GM23338 (cell line): ENCODE measurements around the gene C12orf42.

ENCODE experiments used
- CREB1 ChIP-seq: fragments of 250-450 bp; sonication (Bioruptor Pico); IDR thresholded peaks from 2 replicates; pipeline ENCODE4 v1.5.0; 2020; ENCODE audit warnings: low read depth, mild to moderate bottlenecking, moderate library complexity
- EZH2 ChIP-seq: fragments of 200-600 bp; sonication (generic); IDR thresholded peaks from one replicate; pipeline ENCODE4 v1.8.0; 2017; ENCODE audit warnings: antibody characterized with exemption, mild to moderate bottlenecking, low read depth; ENCODE audit not compliant: unreplicated experiment
- EZH2phosphoT487 ChIP-seq: fragments of 200-600 bp; sonication (generic); IDR thresholded peaks from one replicate; pipeline ENCODE4 v1.8.1; 2018; ENCODE audit warnings: antibody characterized with exemption; ENCODE audit not compliant: unreplicated experiment
- JUNB ChIP-seq: IDR thresholded peaks from one replicate; pipeline ENCODE4 v1.6.1; 2016; ENCODE audit warnings: antibody characterized with exemption; ENCODE audit not compliant: unreplicated experiment
- NANOG ChIP-seq: IDR thresholded peaks from 2 replicates; pipeline ENCODE4 v1.6.1; 2016; ENCODE audit warnings: antibody characterized with exemption, borderline replicate concordance
- POLR2AphosphoS5 ChIP-seq: IDR thresholded peaks from 2 replicates; pipeline ENCODE4 v1.6.1; 2016; ENCODE audit warnings: antibody characterized with exemption, low read depth
- TF ChIP-seq, protein P1 (sequence below): IDR thresholded peaks from one replicate; pipeline ENCODE4 v1.6.1; 2018; ENCODE audit warnings: antibody characterized with exemption; ENCODE audit not compliant: unreplicated experiment
- TF ChIP-seq, protein P2 (sequence below), 2 experiments: fragments of 200-600 bp in 1 of 2; sonication (generic) in 1 of 2; conservative IDR thresholded peaks; 2 replicates each; pipeline versions ENCODE4 v1.5.1 to v1.6.1; 2016 to 2017; ENCODE audit warnings: antibody characterized with exemption in 2 of 2, low read depth in 2 of 2, mild to moderate bottlenecking in 2 of 2, moderate library complexity in 1 of 2
- TF ChIP-seq, protein P3 (sequence below): IDR thresholded peaks from 2 replicates; pipeline ENCODE4 v1.6.1; 2016; ENCODE audit warnings: antibody characterized with exemption
- TF ChIP-seq, protein P4 (sequence below): fragments of 250-450 bp; sonication (Bioruptor Pico); IDR thresholded peaks from 2 replicates; pipeline ENCODE4 v1.5.0; 2020; ENCODE audit warnings: mild to moderate bottlenecking, moderate library complexity

DNA sequence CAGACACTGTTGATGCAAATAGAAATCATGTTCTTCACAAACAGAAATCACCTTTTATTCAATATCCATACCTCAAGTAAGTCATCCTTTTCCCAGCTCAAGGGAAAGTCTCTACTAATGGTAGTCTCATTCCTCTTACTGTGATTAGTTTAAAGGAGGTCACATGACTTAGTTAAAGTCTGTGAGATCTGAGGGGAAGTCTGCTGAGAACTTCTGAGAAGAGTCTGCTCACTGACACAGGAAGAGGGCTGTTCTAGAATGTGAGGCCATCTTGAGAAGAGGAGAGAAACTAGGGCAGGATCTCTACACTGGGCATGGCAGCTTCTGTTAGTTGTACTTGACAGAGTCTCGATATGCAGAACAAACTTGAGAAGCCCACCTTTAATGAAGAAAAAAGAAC lies 146.8 kb downstream of the C12orf42 start:
- no peak for TF ChIP-seq POLR2AphosphoS5
- TF ChIP-seq, protein P1, sequence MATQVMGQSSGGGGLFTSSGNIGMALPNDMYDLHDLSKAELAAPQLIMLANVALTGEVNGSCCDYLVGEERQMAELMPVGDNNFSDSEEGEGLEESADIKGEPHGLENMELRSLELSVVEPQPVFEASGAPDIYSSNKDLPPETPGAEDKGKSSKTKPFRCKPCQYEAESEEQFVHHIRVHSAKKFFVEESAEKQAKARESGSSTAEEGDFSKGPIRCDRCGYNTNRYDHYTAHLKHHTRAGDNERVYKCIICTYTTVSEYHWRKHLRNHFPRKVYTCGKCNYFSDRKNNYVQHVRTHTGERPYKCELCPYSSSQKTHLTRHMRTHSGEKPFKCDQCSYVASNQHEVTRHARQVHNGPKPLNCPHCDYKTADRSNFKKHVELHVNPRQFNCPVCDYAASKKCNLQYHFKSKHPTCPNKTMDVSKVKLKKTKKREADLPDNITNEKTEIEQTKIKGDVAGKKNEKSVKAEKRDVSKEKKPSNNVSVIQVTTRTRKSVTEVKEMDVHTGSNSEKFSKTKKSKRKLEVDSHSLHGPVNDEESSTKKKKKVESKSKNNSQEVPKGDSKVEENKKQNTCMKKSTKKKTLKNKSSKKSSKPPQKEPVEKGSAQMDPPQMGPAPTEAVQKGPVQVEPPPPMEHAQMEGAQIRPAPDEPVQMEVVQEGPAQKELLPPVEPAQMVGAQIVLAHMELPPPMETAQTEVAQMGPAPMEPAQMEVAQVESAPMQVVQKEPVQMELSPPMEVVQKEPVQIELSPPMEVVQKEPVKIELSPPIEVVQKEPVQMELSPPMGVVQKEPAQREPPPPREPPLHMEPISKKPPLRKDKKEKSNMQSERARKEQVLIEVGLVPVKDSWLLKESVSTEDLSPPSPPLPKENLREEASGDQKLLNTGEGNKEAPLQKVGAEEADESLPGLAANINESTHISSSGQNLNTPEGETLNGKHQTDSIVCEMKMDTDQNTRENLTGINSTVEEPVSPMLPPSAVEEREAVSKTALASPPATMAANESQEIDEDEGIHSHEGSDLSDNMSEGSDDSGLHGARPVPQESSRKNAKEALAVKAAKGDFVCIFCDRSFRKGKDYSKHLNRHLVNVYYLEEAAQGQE: no peak
- TF ChIP-seq, protein P2, sequence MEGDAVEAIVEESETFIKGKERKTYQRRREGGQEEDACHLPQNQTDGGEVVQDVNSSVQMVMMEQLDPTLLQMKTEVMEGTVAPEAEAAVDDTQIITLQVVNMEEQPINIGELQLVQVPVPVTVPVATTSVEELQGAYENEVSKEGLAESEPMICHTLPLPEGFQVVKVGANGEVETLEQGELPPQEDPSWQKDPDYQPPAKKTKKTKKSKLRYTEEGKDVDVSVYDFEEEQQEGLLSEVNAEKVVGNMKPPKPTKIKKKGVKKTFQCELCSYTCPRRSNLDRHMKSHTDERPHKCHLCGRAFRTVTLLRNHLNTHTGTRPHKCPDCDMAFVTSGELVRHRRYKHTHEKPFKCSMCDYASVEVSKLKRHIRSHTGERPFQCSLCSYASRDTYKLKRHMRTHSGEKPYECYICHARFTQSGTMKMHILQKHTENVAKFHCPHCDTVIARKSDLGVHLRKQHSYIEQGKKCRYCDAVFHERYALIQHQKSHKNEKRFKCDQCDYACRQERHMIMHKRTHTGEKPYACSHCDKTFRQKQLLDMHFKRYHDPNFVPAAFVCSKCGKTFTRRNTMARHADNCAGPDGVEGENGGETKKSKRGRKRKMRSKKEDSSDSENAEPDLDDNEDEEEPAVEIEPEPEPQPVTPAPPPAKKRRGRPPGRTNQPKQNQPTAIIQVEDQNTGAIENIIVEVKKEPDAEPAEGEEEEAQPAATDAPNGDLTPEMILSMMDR (conservative IDR thresholded peaks at IDR 0.05; ENCODE audit: low read depth in 2 of 2): no peak
- no peak for TF ChIP-seq EZH2
- TF ChIP-seq EZH2phosphoT487: no peak
- no peak for TF ChIP-seq JUNB
- TF ChIP-seq, protein P3, sequence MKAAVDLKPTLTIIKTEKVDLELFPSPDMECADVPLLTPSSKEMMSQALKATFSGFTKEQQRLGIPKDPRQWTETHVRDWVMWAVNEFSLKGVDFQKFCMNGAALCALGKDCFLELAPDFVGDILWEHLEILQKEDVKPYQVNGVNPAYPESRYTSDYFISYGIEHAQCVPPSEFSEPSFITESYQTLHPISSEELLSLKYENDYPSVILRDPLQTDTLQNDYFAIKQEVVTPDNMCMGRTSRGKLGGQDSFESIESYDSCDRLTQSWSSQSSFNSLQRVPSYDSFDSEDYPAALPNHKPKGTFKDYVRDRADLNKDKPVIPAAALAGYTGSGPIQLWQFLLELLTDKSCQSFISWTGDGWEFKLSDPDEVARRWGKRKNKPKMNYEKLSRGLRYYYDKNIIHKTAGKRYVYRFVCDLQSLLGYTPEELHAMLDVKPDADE: no peak
- TF ChIP-seq CREB1 (CRISPR knock-in tag): no peak
- TF ChIP-seq NANOG: no peak
- TF ChIP-seq, protein P4, sequence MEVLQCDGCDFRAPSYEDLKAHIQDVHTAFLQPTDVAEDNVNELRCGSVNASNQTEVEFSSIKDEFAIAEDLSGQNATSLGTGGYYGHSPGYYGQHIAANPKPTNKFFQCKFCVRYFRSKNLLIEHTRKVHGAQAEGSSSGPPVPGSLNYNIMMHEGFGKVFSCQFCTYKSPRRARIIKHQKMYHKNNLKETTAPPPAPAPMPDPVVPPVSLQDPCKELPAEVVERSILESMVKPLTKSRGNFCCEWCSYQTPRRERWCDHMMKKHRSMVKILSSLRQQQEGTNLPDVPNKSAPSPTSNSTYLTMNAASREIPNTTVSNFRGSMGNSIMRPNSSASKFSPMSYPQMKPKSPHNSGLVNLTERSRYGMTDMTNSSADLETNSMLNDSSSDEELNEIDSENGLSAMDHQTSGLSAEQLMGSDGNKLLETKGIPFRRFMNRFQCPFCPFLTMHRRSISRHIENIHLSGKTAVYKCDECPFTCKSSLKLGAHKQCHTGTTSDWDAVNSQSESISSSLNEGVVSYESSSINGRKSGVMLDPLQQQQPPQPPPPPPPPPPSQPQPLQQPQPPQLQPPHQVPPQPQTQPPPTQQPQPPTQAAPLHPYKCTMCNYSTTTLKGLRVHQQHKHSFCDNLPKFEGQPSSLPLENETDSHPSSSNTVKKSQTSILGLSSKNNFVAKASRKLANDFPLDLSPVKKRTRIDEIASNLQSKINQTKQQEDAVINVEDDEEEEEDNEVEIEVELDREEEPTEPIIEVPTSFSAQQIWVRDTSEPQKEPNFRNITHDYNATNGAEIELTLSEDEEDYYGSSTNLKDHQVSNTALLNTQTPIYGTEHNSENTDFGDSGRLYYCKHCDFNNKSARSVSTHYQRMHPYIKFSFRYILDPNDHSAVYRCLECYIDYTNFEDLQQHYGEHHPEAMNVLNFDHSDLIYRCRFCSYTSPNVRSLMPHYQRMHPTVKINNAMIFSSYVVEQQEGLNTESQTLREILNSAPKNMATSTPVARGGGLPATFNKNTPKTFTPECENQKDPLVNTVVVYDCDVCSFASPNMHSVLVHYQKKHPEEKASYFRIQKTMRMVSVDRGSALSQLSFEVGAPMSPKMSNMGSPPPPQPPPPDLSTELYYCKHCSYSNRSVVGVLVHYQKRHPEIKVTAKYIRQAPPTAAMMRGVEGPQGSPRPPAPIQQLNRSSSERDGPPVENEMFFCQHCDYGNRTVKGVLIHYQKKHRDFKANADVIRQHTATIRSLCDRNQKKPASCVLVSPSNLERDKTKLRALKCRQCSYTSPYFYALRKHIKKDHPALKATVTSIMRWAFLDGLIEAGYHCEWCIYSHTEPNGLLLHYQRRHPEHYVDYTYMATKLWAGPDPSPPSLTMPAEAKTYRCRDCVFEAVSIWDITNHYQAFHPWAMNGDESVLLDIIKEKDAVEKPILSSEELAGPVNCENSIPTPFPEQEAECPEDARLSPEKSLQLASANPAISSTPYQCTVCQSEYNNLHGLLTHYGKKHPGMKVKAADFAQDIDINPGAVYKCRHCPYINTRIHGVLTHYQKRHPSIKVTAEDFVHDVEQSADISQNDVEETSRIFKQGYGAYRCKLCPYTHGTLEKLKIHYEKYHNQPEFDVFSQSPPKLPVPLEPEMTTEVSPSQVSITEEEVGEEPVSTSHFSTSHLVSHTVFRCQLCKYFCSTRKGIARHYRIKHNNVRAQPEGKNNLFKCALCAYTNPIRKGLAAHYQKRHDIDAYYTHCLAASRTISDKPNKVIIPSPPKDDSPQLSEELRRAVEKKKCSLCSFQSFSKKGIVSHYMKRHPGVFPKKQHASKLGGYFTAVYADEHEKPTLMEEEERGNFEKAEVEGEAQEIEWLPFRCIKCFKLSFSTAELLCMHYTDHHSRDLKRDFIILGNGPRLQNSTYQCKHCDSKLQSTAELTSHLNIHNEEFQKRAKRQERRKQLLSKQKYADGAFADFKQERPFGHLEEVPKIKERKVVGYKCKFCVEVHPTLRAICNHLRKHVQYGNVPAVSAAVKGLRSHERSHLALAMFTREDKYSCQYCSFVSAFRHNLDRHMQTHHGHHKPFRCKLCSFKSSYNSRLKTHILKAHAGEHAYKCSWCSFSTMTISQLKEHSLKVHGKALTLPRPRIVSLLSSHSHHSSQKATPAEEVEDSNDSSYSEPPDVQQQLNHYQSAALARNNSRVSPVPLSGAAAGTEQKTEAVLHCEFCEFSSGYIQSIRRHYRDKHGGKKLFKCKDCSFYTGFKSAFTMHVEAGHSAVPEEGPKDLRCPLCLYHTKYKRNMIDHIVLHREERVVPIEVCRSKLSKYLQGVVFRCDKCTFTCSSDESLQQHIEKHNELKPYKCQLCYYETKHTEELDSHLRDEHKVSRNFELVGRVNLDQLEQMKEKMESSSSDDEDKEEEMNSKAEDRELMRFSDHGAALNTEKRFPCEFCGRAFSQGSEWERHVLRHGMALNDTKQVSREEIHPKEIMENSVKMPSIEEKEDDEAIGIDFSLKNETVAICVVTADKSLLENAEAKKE (CRISPR knock-in tag): no peak
